GM13977 (cell line): Measurements from ENCODE around the gene OR1J1.

Experiments
- DNase-seq: peaks from one replicate; pipeline ENCODE4 v3.0.0; 2012; ENCODE audit warnings: low spot score
- in situ Hi-C: fragments of 300-500 bp; cut with MboI; formaldehyde crosslinking; loops from one replicate; pipeline ENCODE4 v1.12.0; 2022; ENCODE audit warnings: low sequenced_read_pairs, low pct_unique_long_range_greater_than_20kb, mixed read lengths, inconsistent platforms; ENCODE audit not compliant: unreplicated experiment
- TF ChIP-seq, protein P1 (sequence below): IDR thresholded peaks from 2 replicates; pipeline ENCODE4 v1.5.1; 2012; ENCODE audit warnings: mild to moderate bottlenecking, control low read depth; ENCODE audit not compliant: insufficient read depth; ENCODE audit errors: extremely low read depth, missing control alignments

OR1J1 gene

DNA sequence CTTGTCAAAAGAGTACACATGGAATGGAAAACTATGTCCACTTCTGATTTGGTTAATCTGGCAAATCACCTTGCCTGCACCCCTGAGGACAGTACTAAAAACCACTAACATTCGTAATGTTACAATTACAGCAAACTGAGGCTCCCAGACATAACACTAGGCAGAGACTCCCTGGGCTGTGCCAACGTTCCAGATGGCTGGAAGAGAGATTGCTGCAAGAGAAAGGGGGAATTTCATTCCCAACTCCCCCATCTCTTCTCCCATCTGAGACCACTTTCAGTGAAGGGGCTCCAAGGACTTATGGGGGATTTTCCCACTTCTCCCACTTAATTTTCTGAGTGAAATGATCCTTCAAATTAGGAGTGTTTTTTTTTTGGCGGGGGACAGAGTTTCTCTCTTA lies 11.3 kb downstream of the OR1J1 start:
- TF ChIP-seq, protein P1, sequence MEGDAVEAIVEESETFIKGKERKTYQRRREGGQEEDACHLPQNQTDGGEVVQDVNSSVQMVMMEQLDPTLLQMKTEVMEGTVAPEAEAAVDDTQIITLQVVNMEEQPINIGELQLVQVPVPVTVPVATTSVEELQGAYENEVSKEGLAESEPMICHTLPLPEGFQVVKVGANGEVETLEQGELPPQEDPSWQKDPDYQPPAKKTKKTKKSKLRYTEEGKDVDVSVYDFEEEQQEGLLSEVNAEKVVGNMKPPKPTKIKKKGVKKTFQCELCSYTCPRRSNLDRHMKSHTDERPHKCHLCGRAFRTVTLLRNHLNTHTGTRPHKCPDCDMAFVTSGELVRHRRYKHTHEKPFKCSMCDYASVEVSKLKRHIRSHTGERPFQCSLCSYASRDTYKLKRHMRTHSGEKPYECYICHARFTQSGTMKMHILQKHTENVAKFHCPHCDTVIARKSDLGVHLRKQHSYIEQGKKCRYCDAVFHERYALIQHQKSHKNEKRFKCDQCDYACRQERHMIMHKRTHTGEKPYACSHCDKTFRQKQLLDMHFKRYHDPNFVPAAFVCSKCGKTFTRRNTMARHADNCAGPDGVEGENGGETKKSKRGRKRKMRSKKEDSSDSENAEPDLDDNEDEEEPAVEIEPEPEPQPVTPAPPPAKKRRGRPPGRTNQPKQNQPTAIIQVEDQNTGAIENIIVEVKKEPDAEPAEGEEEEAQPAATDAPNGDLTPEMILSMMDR, result no peak
- DNase-seq, result no peak
- in situ Hi-C loops, result loop anchor here (10.0 to 25.0 kb wide), 2 partner anchors 348 to 896 kb away; partner anchors contain the start of gene CRB2

GRCh38 chr9:122464633-122465567 lies 12.8 kb downstream of the OR1J1 start:
- TF ChIP-seq, protein P1, result peak; percentile 76
- DNase-seq, result peak; percentile 62
- in situ Hi-C loops, result loop anchor here (10.0 to 25.0 kb wide), 2 partner anchors 350 to 897 kb away; partner anchors contain the start of gene CRB2

DNA sequence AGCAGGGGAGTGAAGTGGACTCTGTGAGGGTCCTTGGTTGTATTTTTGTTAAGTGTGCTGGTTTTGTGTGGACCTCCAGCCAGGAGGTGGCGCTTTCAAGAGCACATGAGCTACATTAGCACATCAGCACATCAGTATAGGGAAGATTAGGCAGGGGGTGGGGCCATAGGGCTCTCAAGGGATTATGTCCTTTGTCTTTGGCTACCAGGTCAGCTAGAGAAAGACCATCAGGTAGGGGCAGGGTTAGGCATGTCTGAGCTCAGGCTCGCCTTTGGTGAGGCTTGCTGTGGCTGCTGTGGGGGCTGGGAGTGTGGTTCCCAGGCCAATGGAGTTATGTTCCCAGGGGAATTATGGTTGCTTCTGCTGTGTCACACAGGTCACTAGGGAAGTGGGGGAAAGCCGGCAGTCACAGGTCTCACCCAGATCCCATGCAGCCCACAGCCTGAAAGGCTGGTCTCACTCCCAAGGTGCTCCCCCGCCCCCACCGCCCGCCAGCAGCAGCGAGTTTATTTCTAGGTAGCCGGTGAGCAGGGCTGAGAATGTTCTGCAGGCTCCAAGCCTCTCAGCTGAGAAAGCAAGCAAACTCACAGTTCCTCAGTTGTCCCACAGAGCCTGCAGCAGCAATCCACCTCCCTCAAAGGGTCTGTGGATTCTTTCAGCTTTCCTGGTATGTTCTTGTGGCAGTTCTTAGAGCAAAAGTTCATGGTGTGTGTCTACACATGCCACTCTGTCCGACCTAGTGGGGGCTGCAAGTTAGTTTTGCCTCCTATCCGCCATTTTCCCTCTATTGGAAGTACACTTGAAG lies 13.7 kb downstream of the OR1J1 start:
- in situ Hi-C loops, result loop anchor here (10.0 to 25.0 kb wide), 2 partner anchors 351 to 898 kb away; partner anchors contain the start of gene CRB2
- TF ChIP-seq, protein P1, result peak; percentile 57

DNA sequence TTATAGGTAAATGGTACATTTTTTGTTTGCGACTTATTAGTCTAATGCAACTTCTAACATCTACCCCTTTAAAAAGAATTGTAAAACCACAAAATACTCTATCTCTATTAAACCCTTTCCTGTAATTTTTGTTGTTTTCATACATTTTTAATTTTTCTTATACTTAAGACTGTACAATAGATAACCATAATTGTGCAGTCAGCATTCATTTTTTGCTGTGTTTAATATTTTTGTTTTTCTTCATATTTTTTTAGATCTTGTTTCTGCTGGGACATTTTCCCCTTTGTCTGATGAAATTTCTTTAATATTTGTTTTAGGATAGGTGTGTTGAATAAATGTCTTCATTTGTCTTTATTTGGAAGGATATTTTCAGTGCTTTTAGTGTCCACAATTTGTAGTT lies 19.9 kb downstream of the OR1J1 start:
- DNase-seq, result no peak
- in situ Hi-C loops, result loop anchor here (25.0 kb wide), 1 partner anchor 905 kb away; the partner anchor contains the start of gene CRB2
- TF ChIP-seq, protein P1, result no peak

More for the DNA sequence above, 13.7 kb downstream of the OR1J1 start:
- peak; percentile 34 for DNase-seq

DNA sequence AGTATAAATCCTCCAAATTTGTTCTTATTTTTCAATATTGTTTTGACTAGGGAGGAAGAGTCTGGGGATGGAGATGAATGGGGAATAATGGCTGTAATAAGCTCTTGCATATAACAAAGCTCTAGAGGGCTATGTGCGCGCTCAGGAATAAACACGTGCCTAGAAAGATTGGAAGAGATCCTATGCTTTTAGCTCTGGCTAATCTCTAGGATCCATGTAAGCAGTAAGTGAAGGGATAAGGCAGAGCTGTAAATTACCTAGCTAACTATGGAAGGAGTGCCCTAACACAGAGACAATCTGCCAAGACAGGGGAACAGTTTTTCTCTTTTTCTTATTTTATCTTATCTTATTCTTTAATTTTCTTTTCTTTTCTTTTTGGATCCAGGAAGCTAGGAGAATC lies 21.6 kb downstream of the OR1J1 start:
- no peak for DNase-seq
- in situ Hi-C loops, result loop anchor here (25.0 kb wide), 1 partner anchor 906 kb away; the partner anchor contains the start of gene CRB2
- TF ChIP-seq, protein P1, result no peak

DNA sequence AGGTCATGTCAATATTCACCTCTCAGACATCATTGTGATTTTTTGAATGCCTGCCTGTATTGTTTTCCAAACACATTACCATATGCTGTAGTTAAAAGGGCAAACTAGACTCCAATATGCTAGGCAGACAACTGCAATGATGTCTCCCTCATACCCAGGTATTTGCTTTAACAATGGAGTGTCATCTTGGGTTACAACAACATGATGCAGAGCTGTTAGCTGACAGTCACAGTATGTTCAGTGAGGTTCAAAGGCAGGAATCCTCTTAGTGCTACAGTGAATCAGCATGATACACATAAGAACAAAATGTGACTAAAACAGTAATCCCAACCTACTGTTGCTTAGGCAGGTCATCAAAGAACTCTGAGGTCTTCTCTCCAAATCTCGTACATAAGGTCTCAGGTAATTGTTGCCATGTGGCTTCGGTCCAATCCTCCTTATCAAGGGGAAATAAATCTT lies 24.0 kb downstream of the OR1J1 start:
- no peak for DNase-seq
- TF ChIP-seq, protein P1, result no peak
- in situ Hi-C loops, result loop anchor here (25.0 kb wide), 1 partner anchor 909 kb away; the partner anchor contains the start of gene CRB2
